K562 (cell line): Measurements from ENCODE around the gene BCL6B.

Experiments used
- SMAD3 ChIP-seq: fragments of 450-650 bp; formaldehyde crosslinking; conservative IDR thresholded peaks from 2 replicates; pipeline ENCODE4 v1.4.0; 2020; ENCODE audit warnings: mild to moderate bottlenecking
- ZNF77 ChIP-seq: fragments of 250-450 bp; sonication (Bioruptor Pico); IDR thresholded peaks from 2 replicates; pipeline ENCODE4 v1.5.0; 2020
- TF ChIP-seq, protein P1 (sequence below): fragments of 450-650 bp; IDR thresholded peaks from 2 replicates; pipeline ENCODE4 v1.6.1; 2016; ENCODE audit warnings: borderline replicate concordance
- TF ChIP-seq, protein P2 (sequence below): fragments of 450-650 bp; IDR thresholded peaks from 2 replicates; pipeline ENCODE4 v1.6.1; 2017; ENCODE audit warnings: antibody characterized with exemption, mild to moderate bottlenecking
- TF ChIP-seq, protein P3 (sequence below): fragments of 450-650 bp; conservative IDR thresholded peaks from 2 replicates; pipeline ENCODE4 v1.6.1; 2016; ENCODE audit warnings: missing genetic modification characterization, low read depth, mild to moderate bottlenecking, missing compliant biosample characterization, moderate library complexity

DNA sequence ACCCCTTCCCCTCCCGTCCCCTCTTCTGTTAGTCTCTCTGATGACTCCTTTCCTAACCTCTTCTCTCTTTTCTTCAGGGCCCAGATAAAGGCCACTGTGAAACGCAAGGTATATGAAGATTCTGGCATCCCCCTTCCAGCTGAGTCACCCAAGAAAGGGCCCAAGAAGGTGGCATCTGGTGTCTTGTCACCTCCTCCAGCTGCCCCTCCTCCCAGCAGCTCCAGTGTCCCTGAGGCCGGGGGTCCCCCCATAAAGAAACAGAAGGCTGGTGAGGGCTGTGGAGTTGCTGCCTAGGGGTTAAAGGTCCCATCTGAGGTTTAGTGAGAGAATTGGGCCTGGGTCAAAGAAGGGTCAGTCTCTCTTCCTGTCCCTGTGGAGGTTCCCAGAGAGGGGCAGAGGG, 6.4 kb upstream of the BCL6B start:
- TF ChIP-seq, protein P1, sequence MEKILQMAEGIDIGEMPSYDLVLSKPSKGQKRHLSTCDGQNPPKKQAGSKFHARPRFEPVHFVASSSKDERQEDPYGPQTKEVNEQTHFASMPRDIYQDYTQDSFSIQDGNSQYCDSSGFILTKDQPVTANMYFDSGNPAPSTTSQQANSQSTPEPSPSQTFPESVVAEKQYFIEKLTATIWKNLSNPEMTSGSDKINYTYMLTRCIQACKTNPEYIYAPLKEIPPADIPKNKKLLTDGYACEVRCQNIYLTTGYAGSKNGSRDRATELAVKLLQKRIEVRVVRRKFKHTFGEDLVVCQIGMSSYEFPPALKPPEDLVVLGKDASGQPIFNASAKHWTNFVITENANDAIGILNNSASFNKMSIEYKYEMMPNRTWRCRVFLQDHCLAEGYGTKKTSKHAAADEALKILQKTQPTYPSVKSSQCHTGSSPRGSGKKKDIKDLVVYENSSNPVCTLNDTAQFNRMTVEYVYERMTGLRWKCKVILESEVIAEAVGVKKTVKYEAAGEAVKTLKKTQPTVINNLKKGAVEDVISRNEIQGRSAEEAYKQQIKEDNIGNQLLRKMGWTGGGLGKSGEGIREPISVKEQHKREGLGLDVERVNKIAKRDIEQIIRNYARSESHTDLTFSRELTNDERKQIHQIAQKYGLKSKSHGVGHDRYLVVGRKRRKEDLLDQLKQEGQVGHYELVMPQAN = no peak
- TF ChIP-seq ZNF77 (CRISPR knock-in tag) (no peak), SMAD3 (CRISPR knock-in tag) (no peak)
- TF ChIP-seq, protein P2, sequence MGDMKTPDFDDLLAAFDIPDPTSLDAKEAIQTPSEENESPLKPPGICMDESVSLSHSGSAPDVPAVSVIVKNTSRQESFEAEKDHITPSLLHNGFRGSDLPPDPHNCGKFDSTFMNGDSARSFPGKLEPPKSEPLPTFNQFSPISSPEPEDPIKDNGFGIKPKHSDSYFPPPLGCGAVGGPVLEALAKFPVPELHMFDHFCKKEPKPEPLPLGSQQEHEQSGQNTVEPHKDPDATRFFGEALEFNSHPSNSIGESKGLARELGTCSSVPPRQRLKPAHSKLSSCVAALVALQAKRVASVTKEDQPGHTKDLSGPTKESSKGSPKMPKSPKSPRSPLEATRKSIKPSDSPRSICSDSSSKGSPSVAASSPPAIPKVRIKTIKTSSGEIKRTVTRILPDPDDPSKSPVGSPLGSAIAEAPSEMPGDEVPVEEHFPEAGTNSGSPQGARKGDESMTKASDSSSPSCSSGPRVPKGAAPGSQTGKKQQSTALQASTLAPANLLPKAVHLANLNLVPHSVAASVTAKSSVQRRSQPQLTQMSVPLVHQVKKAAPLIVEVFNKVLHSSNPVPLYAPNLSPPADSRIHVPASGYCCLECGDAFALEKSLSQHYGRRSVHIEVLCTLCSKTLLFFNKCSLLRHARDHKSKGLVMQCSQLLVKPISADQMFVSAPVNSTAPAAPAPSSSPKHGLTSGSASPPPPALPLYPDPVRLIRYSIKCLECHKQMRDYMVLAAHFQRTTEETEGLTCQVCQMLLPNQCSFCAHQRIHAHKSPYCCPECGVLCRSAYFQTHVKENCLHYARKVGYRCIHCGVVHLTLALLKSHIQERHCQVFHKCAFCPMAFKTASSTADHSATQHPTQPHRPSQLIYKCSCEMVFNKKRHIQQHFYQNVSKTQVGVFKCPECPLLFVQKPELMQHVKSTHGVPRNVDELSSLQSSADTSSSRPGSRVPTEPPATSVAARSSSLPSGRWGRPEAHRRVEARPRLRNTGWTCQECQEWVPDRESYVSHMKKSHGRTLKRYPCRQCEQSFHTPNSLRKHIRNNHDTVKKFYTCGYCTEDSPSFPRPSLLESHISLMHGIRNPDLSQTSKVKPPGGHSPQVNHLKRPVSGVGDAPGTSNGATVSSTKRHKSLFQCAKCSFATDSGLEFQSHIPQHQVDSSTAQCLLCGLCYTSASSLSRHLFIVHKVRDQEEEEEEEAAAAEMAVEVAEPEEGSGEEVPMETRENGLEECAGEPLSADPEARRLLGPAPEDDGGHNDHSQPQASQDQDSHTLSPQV = no peak
- TF ChIP-seq, protein P3, sequence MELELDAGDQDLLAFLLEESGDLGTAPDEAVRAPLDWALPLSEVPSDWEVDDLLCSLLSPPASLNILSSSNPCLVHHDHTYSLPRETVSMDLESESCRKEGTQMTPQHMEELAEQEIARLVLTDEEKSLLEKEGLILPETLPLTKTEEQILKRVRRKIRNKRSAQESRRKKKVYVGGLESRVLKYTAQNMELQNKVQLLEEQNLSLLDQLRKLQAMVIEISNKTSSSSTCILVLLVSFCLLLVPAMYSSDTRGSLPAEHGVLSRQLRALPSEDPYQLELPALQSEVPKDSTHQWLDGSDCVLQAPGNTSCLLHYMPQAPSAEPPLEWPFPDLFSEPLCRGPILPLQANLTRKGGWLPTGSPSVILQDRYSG (tag) = no peak
